ENCODE data around the gene DUOXA2. TPM values are rescaled to one million over a fixed set of nuclear protein-coding genes. Genes with fewer than 3 reads are reported as not detected.

The DUOXA2 gene
- total and polyA plus RNA-seq, 2 experiments from 2014 or later = not detected

GRCh38 chr15:45138814-45139765 is 25.0 kb downstream of the DUOXA2 start:
- Histone ChIP-seq H3K9me2 (ENCODE audit: insufficient read depth) (no peaks in the 10 kb centered on the region), H4K20me1 (replicated peaks; ENCODE audit: insufficient read depth) (no peaks in the 10 kb centered on the region), H3K36me3 (ENCODE audit: insufficient read depth) (no peaks in the 10 kb centered on the region), H2AFZ (no peak overlapping the region), H3K4me1 (ENCODE audit: insufficient read depth) (no peaks in the 10 kb centered on the region), H3K4me3 (no peak overlapping the region), H3F3A (replicated peaks; ENCODE audit: low read depth) (no peaks in the 10 kb centered on the region), H3K4me2 (no peak overlapping the region), H3K27me3 (ENCODE audit: insufficient read depth) (peaks cover 43% of the 10 kb centered on the region), H3K79me2 (replicated peaks; ENCODE audit: insufficient read depth) (no peaks in the 10 kb centered on the region), H3K27ac (ENCODE audit: low read depth) (no peak overlapping the region)
- no peak for DNase-seq (ENCODE audit: low spot score)
- no peaks in the 10 kb centered on the region; the same call in 2 of the 3 replicates for H3K9me3 Mint-ChIP-seq
- TF ChIP-seq JUNB (IDR thresholded peaks at IDR 0.05; ENCODE audit: unreplicated experiment) (no peak), CREB1 (CRISPR knock-in tag; IDR thresholded peaks at IDR 0.05; ENCODE audit: low read depth) (no peak), ZNF114 (CRISPR knock-in tag; IDR thresholded peaks at IDR 0.05) (no peak), ZNF331 (CRISPR knock-in tag; IDR thresholded peaks at IDR 0.05; ENCODE audit: low read depth) (no peak), ETS1 (IDR thresholded peaks at IDR 0.05) (no peak), EZH2 (IDR thresholded peaks at IDR 0.05; ENCODE audit: low read depth, unreplicated experiment) (no peak), POLR2AphosphoS5 (IDR thresholded peaks at IDR 0.05; ENCODE audit: low read depth) (no peak), CTCF (conservative IDR thresholded peaks at IDR 0.05; ENCODE audit: low read depth in 2 of 2) (no peak)
- H3K27ac Mint-ChIP-seq = no peak overlapping the region
- H3K4me3 Mint-ChIP-seq = no peak overlapping the region
- H3K36me3 Mint-ChIP-seq (ENCODE audit: low read depth) = no peaks in the 10 kb centered on the region; the same call in 2 of the 3 replicates
- H3K27me3 Mint-ChIP-seq (ENCODE audit: insufficient read depth, low read depth, poor library complexity) = peaks cover 25% of the 10 kb centered on the region
- no peak for ATAC-seq
- H3K4me1 Mint-ChIP-seq = peaks cover 3% of the 10 kb centered on the region; the same call in 2 of the 3 replicates

GRCh38 chr15:45139770-45140169 is 25.6 kb downstream of the DUOXA2 start:
- no peak overlapping the region for H3K4me3 ChIP-seq
- Mint-ChIP-seq H3K9me3 (no peaks in the 10 kb centered on the region), H3K27ac (no peak overlapping the region), H3K4me3 (no peak overlapping the region), H3K36me3 (ENCODE audit: low read depth) (no peaks in the 10 kb centered on the region; the same call in 2 of the 3 replicates), H3K27me3 (ENCODE audit: insufficient read depth, low read depth, poor library complexity) (peaks cover 19% of the 10 kb centered on the region), H3K4me1 (peaks cover 3% of the 10 kb centered on the region; the same call in 2 of the 3 replicates)
- no peaks in the 10 kb centered on the region for H3K4me1 ChIP-seq (ENCODE audit: insufficient read depth)
- H4K20me1 ChIP-seq (replicated peaks; ENCODE audit: insufficient read depth) = no peaks in the 10 kb centered on the region
- no peaks in the 10 kb centered on the region for H3K9me2 ChIP-seq (ENCODE audit: insufficient read depth)
- H3K27me3 ChIP-seq (ENCODE audit: insufficient read depth) = peaks cover 36% of the 10 kb centered on the region
- ATAC-seq (no peak), DNase-seq (ENCODE audit: low spot score) (no peak)
- H3K36me3 ChIP-seq (ENCODE audit: insufficient read depth) = no peaks in the 10 kb centered on the region
- H3F3A ChIP-seq (replicated peaks; ENCODE audit: low read depth) = no peaks in the 10 kb centered on the region
- no peak overlapping the region for H2AFZ ChIP-seq
- no peaks in the 10 kb centered on the region for H3K79me2 ChIP-seq (replicated peaks; ENCODE audit: insufficient read depth)
- TF ChIP-seq NANOG (IDR thresholded peaks at IDR 0.05; ENCODE audit: borderline replicate concordance) (no peak), ZNF462 (CRISPR knock-in tag; IDR thresholded peaks at IDR 0.05) (no peak), ETS1 (IDR thresholded peaks at IDR 0.05) (no peak), JUNB (IDR thresholded peaks at IDR 0.05; ENCODE audit: unreplicated experiment) (no peak), EZH2 (IDR thresholded peaks at IDR 0.05; ENCODE audit: low read depth, unreplicated experiment) (no peak)
- no peak overlapping the region for H3K27ac ChIP-seq (ENCODE audit: low read depth)
- no peak overlapping the region for H3K4me2 ChIP-seq
